Measurements from ENCODE around the gene EDDM3A.
A peak's percentile ranks its signal among the peaks of the same experiment; 100 is the strongest.
"Not testable (repeated sequence)": the region's sequence is repeated elsewhere in the genome, so short reads cannot be mapped to it uniquely, and the experiment has no call there.

EDDM3A gene, protein sequence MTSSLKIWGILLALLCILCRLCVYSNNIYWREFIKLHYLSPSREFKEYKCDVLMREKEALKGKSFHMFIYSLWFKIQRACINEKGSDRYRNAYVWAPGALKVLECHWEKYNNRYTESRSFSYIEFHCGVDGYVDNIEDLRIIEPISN

DNA sequence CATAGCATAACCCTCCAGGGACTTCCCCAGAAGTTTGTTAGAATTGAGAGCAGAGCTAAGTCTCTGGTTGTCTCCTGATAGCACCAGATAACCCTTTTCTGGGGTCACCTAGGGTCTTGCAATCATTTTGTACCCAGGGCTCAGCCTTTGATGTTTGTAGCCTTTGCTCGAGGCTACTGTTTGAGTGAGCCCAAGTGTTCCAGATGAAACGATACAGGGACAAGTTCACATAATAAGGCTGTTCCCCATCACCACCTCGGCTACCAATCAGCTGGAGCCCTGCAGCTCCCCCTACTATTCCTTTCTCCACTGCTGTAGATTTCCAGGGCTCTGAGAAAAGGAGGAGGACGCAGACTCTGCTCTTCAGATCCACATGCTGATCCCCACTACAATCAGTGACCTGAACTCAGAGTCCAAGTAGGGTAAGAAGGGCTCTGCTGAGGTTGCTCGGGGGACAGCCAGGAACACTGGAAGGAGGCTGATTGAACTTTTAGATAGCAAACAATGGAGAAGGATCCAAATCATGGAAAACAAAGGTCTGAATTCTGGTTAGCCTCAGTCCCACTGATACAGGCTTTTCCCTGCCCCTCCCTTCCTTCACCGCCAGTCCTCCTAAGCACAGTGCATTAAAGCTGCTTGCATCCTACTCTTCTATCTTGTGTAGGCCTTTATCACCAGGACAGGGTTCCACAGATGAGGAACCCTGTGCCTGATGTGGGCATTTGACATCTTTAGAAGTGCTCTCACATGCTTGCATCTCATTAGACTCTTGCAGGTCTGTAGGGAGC, at the start of gene EDDM3A:
Gene EDDM3A, plus strand, starts transcription at position 317 of the 788 bp plus-strand sequence. CDS start 1,694 bp downstream, outside the sequence.
- DNase-seq = no peak

DNA sequence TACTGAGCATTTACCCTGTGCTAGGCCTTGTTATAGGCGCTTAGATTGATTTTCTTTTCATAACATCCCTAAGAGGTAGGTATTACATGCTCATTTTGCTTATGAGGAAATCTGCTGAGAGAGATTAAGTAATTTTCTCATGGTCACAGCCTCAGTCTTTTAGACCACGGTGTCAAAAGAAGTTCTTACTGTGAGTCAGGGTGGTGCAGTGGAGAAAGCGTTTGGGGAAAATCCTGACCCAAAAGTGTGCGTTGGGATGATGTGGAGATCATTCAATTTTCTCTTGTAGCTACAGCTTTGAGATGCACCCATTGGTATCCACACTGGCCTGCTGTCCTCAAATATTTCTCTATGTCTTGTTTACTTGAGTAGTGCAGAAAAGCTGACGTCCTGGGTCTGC, 48.9 kb upstream of the EDDM3A start:
- no peak for DNase-seq

DNA sequence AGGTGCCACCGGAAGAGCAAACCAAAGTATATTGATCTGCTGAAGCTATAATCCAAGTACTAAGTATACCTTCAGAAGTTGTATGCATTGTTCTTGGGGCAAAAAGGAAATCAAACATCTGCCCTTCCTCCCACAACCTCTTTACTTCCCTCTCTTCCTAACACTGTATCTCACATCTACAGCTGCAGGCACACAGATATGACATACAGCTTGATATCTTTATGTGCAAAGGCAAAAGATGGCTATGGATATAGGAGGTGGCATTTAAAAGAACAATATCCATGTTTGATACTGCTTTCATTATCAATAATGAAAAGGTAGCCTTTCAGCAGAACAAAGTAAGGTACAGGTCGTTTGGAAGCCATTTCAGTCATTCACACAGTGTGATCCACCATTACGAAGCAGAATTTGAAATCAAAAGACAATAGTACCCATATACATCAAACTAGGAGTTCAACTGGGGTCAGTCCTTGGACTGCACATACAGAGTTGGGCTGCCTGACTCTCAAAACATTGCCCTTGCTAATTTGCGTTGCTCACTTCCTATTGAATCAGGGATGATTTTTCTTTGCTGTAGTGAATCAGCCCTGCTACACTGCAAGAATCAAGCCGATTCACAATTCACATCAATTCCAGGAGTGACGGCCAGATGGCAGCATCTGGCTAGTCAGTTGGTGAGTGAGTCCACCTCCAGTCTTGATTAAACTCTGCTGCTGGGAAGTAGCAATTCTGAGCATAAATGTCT, 48.2 kb upstream of the EDDM3A start:
- DNase-seq = peak; percentile 46

DNA sequence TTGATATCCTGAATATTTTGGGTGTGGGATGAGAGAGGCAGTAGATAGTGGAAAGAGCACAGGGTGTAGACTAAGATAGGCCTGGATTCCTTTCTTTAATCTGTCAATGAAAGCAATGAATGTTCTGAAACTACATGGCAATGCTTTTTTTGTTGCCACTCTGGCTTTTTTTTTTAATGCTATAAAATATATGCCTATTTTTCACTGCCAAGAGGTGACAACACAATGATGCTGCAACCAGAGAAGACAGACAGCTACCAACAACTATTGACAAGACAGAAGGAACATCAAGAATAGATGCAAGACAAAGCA, 47.7 kb upstream of the EDDM3A start:
- no peak for DNase-seq

DNA sequence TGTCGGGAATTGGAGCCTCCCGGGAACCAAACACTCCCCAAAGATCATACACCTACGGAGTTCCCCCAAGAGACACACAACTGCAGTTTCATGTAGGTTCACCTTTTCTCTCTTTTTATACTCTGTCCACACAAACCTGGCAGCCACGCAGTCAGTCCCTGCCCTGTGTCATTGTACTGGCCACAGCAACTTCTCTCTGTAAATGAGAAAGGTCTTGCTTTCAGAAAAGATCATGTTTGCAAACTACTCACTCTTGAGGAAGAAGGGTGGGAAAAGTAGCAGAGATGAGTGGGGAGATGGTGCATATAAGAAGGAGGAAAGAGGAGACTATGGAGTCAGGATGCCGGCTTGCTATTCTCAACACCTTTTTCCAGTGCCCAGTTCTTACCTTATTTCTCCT, 46.8 kb upstream of the EDDM3A start:
- no peak for DNase-seq

DNA sequence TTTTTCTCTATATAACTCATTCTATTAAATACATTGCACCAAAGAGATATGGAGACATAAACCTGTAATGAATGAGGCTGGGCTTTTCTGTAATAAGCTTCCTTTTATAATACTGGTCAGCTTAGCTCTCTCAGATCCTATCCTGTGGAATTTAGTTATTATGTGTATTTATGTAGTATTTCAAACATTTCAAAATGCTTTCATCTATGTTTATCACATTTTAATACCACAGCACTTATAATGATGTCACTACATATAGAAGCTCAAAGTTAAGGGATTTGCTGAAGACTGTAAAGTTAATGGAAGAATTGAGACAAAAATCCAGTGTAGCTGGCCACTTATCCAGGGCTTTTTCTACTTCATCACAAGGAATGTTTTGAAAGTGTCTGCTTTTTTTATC, 45.8 kb upstream of the EDDM3A start:
- no peak for DNase-seq

DNA sequence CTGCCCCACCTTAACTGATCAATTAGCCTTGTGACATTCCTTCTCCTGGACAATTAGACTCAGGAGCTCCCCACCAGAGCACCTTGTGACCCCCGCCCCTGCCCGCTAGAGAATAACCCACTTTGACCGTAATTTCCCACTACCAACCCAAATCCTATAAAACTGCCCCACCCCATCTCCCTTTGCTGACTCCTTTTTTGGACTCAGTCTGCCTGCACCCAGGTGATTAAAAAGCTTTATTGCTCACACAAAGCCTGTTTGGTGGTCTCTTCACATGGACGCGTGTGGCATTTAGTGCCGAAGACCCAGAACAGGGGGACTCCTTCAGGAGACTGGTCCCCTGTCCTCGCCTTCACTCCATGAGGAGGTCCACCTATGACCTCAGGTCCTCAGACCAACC, 44.7 kb upstream of the EDDM3A start:
- DNase-seq = not testable (repeated sequence)

DNA sequence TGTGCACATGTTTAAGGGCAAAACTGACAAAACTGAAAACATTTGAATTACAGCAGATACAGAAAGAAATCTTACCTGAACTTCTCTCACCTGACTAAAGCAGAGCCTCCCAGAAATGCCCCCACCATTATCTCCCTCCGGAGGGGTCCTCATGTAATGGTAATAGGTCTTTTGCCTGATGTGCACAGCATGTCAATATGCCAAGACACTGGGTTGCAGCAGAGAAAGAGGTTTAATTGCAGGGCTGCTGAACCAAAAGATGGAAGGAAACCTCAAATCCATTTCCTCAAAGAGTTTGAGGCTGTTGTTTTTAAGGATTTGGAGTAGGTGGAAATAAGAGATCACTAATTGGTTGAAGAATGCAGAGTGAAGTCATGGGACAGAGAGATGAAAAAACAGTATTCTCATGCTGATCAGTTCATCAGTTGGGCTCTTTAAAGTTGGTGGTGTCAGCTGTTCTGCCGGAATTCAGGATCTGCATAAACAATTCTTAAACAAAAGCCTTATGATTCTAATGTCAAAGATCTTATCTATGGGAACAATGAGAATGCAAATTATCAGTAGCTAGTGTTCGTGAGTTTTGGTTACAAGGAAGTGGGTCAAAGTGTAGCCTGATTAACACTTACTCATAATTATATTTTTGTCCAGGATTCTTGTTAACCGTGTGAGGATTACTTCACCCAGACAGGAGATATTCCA, 38.9 kb upstream of the EDDM3A start:
- no peak for DNase-seq

DNA sequence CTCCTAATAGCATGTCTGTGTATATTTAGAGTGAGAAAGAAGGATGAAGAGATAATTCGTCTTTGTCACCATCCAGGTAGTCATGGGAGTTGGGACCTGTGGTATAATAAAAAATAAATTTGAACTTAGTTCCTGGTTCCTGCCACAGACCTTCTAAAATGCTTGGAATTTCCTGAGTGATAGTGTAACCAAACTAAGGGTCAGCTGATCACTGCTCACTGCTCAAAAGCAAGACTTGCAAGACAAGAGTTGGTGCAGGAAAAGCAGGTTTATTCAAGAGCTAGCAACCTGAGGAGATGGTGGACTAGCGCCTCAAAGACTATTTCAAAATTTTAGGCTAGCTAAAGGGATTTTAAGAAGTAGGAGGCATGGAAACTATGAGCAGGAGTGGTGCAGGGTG, 38.1 kb upstream of the EDDM3A start:
- no peak for DNase-seq

DNA sequence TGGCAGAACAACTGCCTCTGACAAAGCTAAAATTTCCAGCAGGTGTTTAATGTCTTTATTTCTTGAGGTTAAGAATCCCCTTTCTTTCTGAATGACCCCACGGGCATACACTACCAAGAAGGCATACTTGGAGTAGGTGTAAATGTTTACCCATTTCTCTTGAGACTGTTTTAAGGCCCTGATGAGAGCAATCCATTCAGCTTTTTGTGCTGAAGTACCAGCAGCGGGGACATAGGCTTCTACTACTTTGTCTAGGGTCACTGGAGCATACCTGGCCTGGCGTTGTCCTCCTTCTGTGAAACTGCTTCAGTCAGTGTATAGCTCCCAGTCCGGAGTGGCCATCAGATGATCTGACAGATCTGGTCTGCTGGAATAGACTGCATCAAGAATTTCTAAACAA, 34.4 kb upstream of the EDDM3A start:
- no peak for DNase-seq

DNA sequence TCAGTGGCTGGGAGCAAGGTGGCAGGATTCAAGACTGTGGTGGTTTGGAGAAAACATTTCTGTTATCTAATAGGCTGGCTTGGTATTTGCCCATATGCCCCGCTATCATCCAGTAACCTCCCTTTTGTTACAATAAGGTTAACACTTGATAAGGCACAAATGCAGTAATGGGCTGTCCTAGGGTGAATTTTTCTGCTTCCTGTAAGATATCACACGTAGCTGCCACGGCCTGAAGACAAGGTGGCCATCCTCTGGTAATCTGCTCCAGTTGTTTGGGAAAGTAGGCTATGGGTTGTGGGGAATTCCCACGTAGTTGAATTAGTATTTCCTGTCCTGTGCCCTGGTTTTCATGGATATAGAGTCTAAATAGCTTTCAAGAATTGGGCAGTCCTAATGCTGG, 34.0 kb upstream of the EDDM3A start:
- DNase-seq = no peak

DNA sequence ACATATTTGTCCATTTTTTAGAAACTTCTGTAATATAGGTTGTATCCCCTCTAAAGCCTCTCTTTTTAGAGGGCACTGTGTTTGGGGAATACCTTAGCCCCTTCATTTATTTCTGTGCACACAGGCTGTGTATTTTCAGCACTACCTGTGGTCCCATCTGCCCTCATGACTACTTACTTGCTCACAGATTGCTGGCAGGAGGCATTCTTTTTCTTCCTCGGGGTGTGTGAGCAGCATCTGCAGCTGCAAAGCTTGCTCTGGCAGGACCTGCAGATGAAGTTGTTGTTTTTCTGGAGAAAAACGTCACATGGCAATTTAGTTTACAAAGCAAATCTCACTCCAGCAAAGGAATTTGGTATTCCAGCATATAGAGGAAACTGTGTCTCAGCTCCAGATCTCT, 32.8 kb upstream of the EDDM3A start:
- DNase-seq = no peak

DNA sequence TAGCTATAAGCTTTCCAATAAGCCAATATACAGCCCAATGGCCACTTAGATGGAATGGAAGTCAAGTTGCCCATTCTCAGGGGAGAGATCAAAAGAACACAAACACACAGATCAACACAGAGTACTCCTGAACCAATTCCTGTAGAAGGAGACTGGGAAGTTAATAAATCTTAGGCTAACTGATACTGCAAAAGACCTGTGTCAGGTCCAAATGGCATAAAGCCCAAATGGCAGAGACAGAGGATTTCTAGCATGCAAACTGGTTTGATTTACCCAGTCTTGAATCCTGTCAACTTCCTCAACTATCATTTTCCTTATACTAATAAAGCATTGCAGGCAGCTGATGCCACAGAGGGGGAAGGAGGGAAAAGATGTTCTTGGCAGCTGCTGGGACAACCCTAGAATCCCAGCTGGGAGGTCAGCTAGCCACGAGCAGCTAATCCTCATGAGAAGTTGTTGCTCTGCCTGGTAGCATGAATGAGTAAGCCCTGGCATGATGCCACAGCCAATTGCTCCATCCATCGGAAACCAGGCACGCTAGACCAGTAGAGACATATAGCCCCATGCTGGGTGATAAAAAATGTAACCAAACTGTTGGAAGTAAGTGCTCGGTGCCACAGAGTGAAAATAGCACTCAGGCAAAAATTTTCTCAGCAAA, 31.0 kb upstream of the EDDM3A start:
- DNase-seq = no peak

DNA sequence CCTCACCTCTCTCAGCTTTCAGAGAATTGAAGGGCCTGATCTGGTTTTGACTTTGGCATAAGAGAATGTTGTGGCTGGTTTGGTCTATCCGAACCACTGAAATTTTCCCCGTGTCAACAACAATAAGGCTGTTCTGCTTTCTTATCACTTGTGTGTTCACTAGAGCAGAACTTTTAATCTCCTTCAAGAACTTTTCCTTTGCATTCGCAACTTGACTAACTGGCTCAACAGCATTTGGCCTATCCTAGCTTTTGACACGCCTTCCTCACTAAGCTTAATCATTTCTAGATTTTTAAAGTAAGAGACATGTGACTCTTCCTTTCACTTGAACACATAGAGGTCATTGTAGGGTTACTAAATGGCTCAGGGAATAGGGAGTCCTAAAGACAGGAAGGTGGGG, 25.9 kb upstream of the EDDM3A start:
- no peak for DNase-seq

DNA sequence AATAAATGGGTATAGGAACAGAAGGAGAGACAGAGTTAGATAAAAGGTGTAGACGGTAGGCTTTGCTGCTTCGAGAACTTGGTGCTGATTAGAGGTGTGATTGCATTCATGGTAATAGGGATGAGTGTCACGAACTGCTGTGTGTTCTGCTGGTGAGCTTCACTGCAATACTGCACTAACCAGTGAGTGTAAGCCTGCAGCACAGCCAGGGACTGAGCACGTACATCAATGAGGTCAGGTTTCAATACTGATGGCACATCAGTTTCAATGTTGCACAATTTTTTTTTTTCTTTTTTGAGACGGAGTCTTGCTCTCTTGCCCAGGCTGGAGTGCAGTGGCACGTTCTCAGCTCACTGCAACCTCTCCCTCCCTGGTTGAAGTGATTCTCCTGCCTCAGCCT, 24.9 kb upstream of the EDDM3A start:
- no peak for DNase-seq

DNA sequence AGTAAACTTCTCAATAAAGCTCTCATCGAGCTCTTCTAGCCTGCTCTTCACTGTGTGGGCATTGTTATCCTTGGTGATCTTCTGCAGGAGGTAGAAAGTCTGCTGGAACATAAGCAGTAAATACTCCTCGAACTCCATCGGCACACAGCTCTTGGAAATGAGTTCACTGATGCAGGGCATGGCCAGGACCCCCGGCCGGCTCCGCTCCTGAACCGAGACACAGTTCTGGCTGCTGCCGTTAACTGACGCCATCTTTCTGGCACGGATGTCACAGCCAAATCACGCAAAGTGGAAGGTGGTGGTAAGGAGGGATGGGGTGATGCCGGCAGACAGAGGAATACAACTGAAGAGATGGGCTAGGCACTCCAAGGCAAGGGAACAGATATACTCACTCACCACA, 23.7 kb upstream of the EDDM3A start:
- no peak for DNase-seq

DNA sequence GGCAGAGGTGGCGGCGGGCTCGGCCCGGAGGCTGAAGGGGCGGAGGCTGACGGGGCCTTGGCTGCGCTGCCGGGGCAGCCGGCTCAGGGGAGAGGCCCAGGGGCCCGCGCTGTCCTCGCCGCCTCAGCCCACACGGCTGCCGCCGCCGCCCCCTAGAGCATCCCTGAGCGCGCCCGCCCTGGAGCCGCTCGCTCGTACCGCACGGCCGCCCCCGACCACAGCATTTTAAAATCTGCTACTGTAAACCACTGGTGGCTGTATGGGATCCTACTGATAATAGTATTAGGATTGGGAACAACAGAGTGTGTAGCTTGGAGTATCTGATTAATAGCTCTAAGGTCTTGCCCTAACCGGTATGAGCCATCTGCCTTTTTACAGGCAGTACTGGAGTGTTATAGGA, 22.2 kb upstream of the EDDM3A start:
- DNase-seq = no peak

DNA sequence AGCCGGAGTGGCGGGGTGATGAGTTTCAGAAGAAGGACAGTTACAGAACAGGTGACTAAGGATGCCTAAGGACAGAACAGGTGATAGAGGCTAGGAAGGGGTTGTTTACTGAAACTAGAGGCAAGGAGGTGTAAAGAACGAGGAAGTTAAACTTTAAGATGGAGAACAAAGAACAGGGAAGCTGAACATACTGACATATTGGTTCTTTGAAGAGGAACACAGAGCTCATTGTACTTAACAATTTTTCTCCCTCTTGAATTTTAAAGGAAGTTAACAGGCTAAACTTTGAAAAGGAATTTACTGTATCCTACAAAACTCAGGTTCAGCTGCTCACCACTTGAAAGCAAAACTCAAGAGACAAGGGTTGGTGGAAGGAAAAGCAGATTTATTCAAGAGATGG, 19.6 kb upstream of the EDDM3A start:
- not testable (repeated sequence) for DNase-seq

DNA sequence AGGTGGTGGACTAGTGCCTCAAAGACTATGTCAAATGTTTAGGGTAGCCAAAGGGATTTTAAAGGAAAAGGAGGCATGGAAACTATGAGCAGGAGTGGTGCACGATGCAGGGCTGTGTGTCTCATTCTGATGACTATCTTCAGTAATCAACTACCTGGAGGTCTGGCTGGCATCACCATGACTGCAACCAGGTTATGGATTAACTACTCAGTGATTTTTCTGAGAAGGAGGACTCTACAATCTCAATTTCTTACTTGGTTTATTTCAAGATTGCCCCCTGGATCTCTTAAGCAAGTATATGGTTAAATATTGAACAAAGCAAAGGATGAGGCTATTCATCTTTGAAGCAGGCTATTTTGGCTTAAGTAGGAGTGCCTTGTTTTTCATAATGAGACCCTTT, 19.2 kb upstream of the EDDM3A start:
- DNase-seq = no peak

DNA sequence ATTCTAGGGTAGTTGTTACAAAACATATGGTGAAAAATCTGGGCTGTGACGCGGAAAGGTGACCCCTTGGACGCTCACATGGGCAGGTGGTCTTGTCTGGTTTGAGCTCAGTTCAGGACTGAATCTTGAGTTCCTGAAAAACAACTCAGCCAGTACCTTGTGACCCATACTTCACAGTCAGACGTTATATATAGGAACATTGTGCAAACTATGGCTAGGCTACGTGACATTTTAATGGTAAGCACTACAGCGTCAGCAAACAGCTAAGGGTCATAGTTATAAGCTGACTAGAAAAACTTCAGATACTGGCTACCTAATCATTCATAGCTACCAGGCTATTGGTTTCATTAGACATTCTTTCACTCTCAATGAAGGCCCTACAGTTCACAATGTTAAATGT, 14.8 kb upstream of the EDDM3A start:
- no peak for DNase-seq

DNA sequence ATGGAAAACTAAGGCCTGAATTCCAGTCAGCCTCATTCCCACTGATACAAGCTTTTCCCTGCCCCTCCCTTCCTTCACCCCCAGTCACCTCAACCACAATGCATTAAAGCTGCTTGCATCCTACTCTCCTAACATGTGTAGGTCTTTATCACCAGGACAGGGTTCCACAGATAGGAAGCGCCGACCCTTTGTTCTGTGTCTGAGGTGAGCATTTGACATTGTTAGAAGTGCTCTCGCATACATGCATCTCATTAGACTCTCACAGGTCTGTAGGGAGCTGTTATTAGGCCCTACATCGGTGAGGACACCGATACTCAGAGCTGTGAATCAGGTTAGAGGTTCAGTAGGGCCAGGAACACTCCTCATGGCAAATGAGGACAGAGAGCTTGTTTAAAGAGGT, 13.2 kb upstream of the EDDM3A start:
- no peak for DNase-seq

DNA sequence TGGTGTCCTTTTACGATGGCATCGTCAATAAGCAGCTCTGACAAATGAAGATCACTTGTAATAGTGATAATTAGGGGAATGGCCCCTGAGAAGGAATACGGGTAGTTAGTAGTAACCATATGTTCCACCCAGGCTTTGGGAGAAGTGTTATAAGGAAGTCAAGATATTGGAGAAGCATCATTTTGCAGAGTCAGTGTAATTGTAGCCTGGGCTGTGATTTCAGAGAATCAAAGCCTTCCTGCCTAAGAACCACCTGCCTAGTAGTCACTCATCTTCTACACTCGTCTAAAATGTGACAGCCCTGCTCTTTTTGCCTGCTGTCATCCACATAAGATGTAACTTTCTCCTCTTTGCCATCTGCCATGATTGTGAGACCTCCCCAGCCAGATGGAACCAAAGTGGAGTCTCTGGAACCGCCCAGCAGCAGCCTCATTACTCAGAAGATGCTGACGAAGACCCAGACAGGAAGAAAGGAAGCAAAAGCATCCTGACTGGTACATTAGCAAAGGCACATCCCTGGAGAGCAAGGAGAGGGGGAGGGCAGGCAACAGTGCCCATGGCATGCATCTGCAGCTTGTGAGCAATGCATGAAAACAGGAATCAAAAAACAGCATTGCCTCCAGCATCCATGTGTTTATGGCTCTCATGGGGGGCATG, 12.6 kb upstream of the EDDM3A start:
- no peak for DNase-seq
